Mammary epithelial cell (primary cell): Measurements from ENCODE around the gene TM4SF1.

ENCODE experiments used
- EZH2 ChIP-seq: IDR thresholded peaks from 2 replicates; pipeline ENCODE4 v1.6.1; 2012; ENCODE audit warnings: low read length, inconsistent platforms, borderline replicate concordance
- TF ChIP-seq, protein P1 (sequence below), 2 donors: IDR thresholded peaks in 1 of 2; conservative IDR thresholded peaks in 1 of 2; 2 replicates each; pipeline ENCODE4 v1.5.1; 2011 to 2012; ENCODE audit warnings: inconsistent platforms in 2 of 2, low read length in 2 of 2, mild to moderate bottlenecking in 2 of 2, control low read depth in 1 of 2, low read depth in 1 of 2; ENCODE audit not compliant: insufficient read depth in 1 of 2; ENCODE audit errors: extremely low read depth in 1 of 2

DNA sequence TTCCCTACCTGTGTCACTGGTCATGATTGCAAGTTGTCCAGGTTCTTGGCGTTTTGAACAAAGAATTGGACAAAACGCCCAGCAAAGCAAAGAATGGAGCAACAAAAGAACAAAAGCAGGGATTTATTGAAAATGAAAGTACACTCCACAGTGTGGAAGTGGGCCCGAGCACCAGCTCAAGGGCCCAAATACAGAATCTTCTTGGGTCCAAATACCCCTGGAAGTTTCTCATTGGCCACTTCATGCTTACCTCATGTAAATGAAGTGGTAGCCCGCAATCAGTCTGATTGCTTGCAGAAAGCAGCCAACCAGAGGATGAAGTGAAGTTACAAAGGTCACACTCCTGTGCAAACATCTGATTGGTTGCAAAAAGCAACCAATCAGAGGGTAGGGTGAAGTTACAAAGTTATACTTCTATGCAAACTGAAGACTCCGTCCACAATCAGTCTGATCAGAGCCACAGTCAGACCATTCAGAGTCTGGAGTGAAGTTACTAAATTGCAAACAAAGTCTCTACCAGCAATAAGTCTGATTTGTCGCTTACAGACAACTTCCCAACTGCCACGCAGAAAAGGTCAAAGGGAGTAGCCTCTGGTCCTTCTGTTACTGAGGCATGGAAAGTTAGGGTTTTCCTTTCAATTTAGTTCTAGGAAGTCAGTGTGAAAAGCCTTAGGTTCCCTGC is 8.3 kb upstream of the TM4SF1 start:
- no peak for TF ChIP-seq EZH2
- TF ChIP-seq, protein P1, sequence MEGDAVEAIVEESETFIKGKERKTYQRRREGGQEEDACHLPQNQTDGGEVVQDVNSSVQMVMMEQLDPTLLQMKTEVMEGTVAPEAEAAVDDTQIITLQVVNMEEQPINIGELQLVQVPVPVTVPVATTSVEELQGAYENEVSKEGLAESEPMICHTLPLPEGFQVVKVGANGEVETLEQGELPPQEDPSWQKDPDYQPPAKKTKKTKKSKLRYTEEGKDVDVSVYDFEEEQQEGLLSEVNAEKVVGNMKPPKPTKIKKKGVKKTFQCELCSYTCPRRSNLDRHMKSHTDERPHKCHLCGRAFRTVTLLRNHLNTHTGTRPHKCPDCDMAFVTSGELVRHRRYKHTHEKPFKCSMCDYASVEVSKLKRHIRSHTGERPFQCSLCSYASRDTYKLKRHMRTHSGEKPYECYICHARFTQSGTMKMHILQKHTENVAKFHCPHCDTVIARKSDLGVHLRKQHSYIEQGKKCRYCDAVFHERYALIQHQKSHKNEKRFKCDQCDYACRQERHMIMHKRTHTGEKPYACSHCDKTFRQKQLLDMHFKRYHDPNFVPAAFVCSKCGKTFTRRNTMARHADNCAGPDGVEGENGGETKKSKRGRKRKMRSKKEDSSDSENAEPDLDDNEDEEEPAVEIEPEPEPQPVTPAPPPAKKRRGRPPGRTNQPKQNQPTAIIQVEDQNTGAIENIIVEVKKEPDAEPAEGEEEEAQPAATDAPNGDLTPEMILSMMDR (conservative IDR thresholded peaks at IDR 0.05 in 1 of 2, IDR thresholded peaks at IDR 0.05 in 1 of 2; ENCODE audit: extremely low read depth in 1 of 2, insufficient read depth in 1 of 2, low read depth in 1 of 2, low read length in 2 of 2), result no peak
